ENCODE data around the gene AGRP. TPM values are rescaled to one million over a fixed set of nuclear protein-coding genes. Genes with fewer than 3 reads are reported as not detected.

AGRP gene
- total RNA-seq, 1 donor = not detected

- no peak overlapping the region for H3K4me3 ChIP-seq (ENCODE audit: low read depth, low read length)
- TF ChIP-seq CTCF (IDR thresholded peaks at IDR 0.05; ENCODE audit: insufficient read depth, low read depth, low read length) = no peak
- DNase-seq (ENCODE audit: low read depth) = peak; percentile 79
Observed at GRCh38 chr16:67445913-67446907, 37.1 kb downstream of the AGRP start.

- TF ChIP-seq CTCF (IDR thresholded peaks at IDR 0.05; ENCODE audit: insufficient read depth, low read depth, low read length) = peak; percentile 12
- no peak overlapping the region for H3K4me3 ChIP-seq (ENCODE audit: low read depth, low read length)
- DNase-seq (ENCODE audit: low read depth) = no peak
Observed at GRCh38 chr16:67445441-67445912, 37.9 kb downstream of the AGRP start.

GRCh38 chr16:67445126-67445426 is 38.3 kb downstream of the AGRP start:
- TF ChIP-seq CTCF (IDR thresholded peaks at IDR 0.05; ENCODE audit: insufficient read depth, low read depth, low read length) = no peak
- no peak overlapping the region for H3K4me3 ChIP-seq (ENCODE audit: low read depth, low read length)
- no peak for DNase-seq (ENCODE audit: low read depth)

- DNase-seq (ENCODE audit: low read depth) = no peak
- TF ChIP-seq CTCF (IDR thresholded peaks at IDR 0.05; ENCODE audit: insufficient read depth, low read depth, low read length) = no peak
- H3K4me3 ChIP-seq (ENCODE audit: low read depth, low read length) = no peak overlapping the region
Observed at GRCh38 chr16:67444259-67445125, 38.9 kb downstream of the AGRP start.

- TF ChIP-seq CTCF (IDR thresholded peaks at IDR 0.05; ENCODE audit: insufficient read depth, low read depth, low read length) = no peak
- no peak overlapping the region for H3K4me3 ChIP-seq (ENCODE audit: low read depth, low read length)
- peak; percentile 81 for DNase-seq (ENCODE audit: low read depth)
Observed at GRCh38 chr16:67443265-67443664, 40.1 kb downstream of the AGRP start.

- DNase-seq (ENCODE audit: low read depth) = no peak
- no peak for TF ChIP-seq CTCF (IDR thresholded peaks at IDR 0.05; ENCODE audit: insufficient read depth, low read depth, low read length)
- no peak overlapping the region for H3K4me3 ChIP-seq (ENCODE audit: low read depth, low read length)
Observed at GRCh38 chr16:67442581-67443255, 40.6 kb downstream of the AGRP start.

All from fibroblast of villous mesenchyme (primary cell).